Thymus (tissue), 11 donors: Measurements from ENCODE around the gene UGDH. TPM values are rescaled to one million over a fixed set of nuclear protein-coding genes. Genes with fewer than 3 reads are reported as not detected.
"Not testable (repeated sequence)": the region's sequence is repeated elsewhere in the genome, so short reads cannot be mapped to it uniquely, and the experiment has no call there.

ENCODE experiments used
- DNase-seq, 9 donors: peaks; one replicate each; pipeline ENCODE4 v3.0.0-alpha.2; 2013; ENCODE audit warnings: low spot score in 9 of 9, low read depth in 6 of 9, missing footprints in 1 of 9
- H3K27ac ChIP-seq, 2 donors: one replicate each; pipeline ENCODE4 v1.5.1; 2013; ENCODE audit warnings: control low read depth in 1 of 2, low read depth in 1 of 2, low read length in 1 of 2, mild to moderate bottlenecking in 1 of 2, moderate library complexity in 1 of 2
- H3K27me3 ChIP-seq, 2 donors: one replicate each; pipeline ENCODE4 v1.5.1; 2013; ENCODE audit warnings: low read length in 1 of 2; ENCODE audit not compliant: control insufficient read depth in 2 of 2, insufficient read depth in 1 of 2
- H3K36me3 ChIP-seq, 2 donors: one replicate each; pipeline ENCODE4 v1.5.1; 2013; ENCODE audit warnings: low read length in 1 of 2, mild to moderate bottlenecking in 1 of 2, moderate library complexity in 1 of 2; ENCODE audit not compliant: control insufficient read depth in 2 of 2, insufficient read depth in 2 of 2
- H3K4me1 ChIP-seq, 2 donors: one replicate each; pipeline ENCODE4 v1.5.1; 2013; ENCODE audit warnings: low read length in 2 of 2; ENCODE audit not compliant: control insufficient read depth in 2 of 2, insufficient read depth in 2 of 2
- H3K4me3 ChIP-seq, 2 donors: one replicate each; pipeline ENCODE4 v1.5.1; 2013; ENCODE audit warnings: low read length in 2 of 2, control low read depth in 1 of 2, mild to moderate bottlenecking in 1 of 2
- H3K9me3 ChIP-seq, 2 donors: one replicate each; pipeline ENCODE4 v1.5.1; 2013; ENCODE audit warnings: low read length in 1 of 2, mild to moderate bottlenecking in 1 of 2; ENCODE audit not compliant: control insufficient read depth in 2 of 2, insufficient read depth in 1 of 2
- WGBS: extraction: QIAGEN DNeasy Blood & Tissue Kit; methylation state at CpG from one replicate; pipeline ENCODE4 v1.1.7; 2013; 5-methylcytosine and 5-hydroxymethylcytosine counted together
- polyA plus RNA-seq: library from polyadenylated mRNA; stranded (reverse); fragments of 200-250 nt; gene quantifications from one replicate; pipeline ENCODE4 v1.2.3, GENCODE V29; 2013
- total RNA-seq: library from RNA; stranded (reverse); fragments of 120-200 nt; gene quantifications from one replicate; pipeline ENCODE4 v1.2.4, GENCODE V29; 2013
- donor health status: healthy.

Gene UGDH
- total and polyA plus RNA-seq, 2 donors = 11.7 to 12.7 TPM

GRCh38 chr4:39524161-39524957 lies 2.9 kb downstream of the UGDH start:
- H3K36me3 ChIP-seq = no peaks in the 10 kb centered on the region
- peaks cover 0 to 3% of the 10 kb centered on the region in 2 donors for H3K9me3 ChIP-seq
- DNase-seq = no peak
- H3K4me1 ChIP-seq = peaks cover 0 to 11% of the 10 kb centered on the region in 2 donors
- WGBS = 97% methylated on average over 7 of the region's 7 CpGs
- peaks cover 0 to 9% of the 10 kb centered on the region in 2 donors for H3K27me3 ChIP-seq
- no peak overlapping the region for H3K4me3 ChIP-seq
- no peak overlapping the region for H3K27ac ChIP-seq

GRCh38 chr4:39522068-39522467 lies 5.2 kb downstream of the UGDH start:
- Histone ChIP-seq H3K9me3 (no peaks in the 10 kb centered on the region), H3K4me3 (no peak overlapping the region), H3K4me1 (peaks cover 0 to 6% of the 10 kb centered on the region in 2 donors), H3K36me3 (no peaks in the 10 kb centered on the region), H3K27me3 (peaks cover 0 to under 1% of the 10 kb centered on the region in 2 donors), H3K27ac (no peak overlapping the region)
- DNase-seq = no peak
- WGBS = 74% methylated on average over 2 of the region's 2 CpGs

- no peaks in the 10 kb centered on the region for H3K27me3 ChIP-seq
- 94% methylated on average over 5 of the region's 5 CpGs for whole genome bisulfite sequencing
- H3K4me3 ChIP-seq = no peak overlapping the region
- no peaks in the 10 kb centered on the region for H3K9me3 ChIP-seq
- peaks cover 0 to 2% of the 10 kb centered on the region in 2 donors for H3K4me1 ChIP-seq
- no peak for DNase-seq
- H3K27ac ChIP-seq = no peak overlapping the region
- H3K36me3 ChIP-seq = no peaks in the 10 kb centered on the region
These were observed 5.9 kb downstream of the UGDH start for GRCh38 chr4:39521253-39521919.

GRCh38 chr4:39518484-39518883 lies 8.8 kb downstream of the UGDH start:
- 90% methylated on average over 6 of the region's 6 CpGs for WGBS
- Histone ChIP-seq H3K36me3 (no peaks in the 10 kb centered on the region), H3K4me3 (no peak overlapping the region), H3K27me3 (no peaks in the 10 kb centered on the region), H3K4me1 (no peaks in the 10 kb centered on the region), H3K27ac (no peak overlapping the region), H3K9me3 (no peaks in the 10 kb centered on the region)
- no peak for DNase-seq

GRCh38 chr4:39516407-39516966 lies 10.8 kb downstream of the UGDH start:
- Histone ChIP-seq H3K4me1 (no peaks in the 10 kb centered on the region), H3K27ac (no peak overlapping the region), H3K36me3 (peaks cover 0 to 8% of the 10 kb centered on the region in 2 donors), H3K9me3 (no peaks in the 10 kb centered on the region), H3K4me3 (no peak overlapping the region), H3K27me3 (no peaks in the 10 kb centered on the region)
- 96% methylated on average over 2 of the region's 2 CpGs for WGBS
- DNase-seq = no peak

GRCh38 chr4:39515669-39516401 lies 11.4 kb downstream of the UGDH start:
- not testable (repeated sequence) for DNase-seq, H3K27ac ChIP-seq, H3K36me3 ChIP-seq, H3K4me3 ChIP-seq, H3K9me3 ChIP-seq, H3K27me3 ChIP-seq, H3K4me1 ChIP-seq
- 99% methylated on average over 14 of the region's 14 CpGs for WGBS

GRCh38 chr4:39514888-39515401 lies 12.3 kb downstream of the UGDH start:
- no peak for DNase-seq
- H3K27ac ChIP-seq = no peak overlapping the region
- H3K9me3 ChIP-seq = no peaks in the 10 kb centered on the region
- peaks cover 0 to 14% of the 10 kb centered on the region in 2 donors for H3K36me3 ChIP-seq
- no peaks in the 10 kb centered on the region for H3K27me3 ChIP-seq
- over 99% methylated on average over 4 of the region's 4 CpGs for WGBS
- H3K4me3 ChIP-seq = no peak overlapping the region
- no peaks in the 10 kb centered on the region for H3K4me1 ChIP-seq

- H3K27me3 ChIP-seq, H3K4me3 ChIP-seq, H3K27ac ChIP-seq, H3K4me1 ChIP-seq, H3K9me3 ChIP-seq, DNase-seq: not testable (repeated sequence)
- WGBS = 97% methylated on average over 1 of the region's 1 CpG
- peaks cover under 1 to 18% of the 10 kb centered on the region in 2 donors for H3K36me3 ChIP-seq
These were observed 13.0 kb downstream of the UGDH start for GRCh38 chr4:39514266-39514665.
